Memory B cell (primary cell): ENCODE measurements around the gene GUCA1A.
"Not testable (repeated sequence)": the region's sequence is repeated elsewhere in the genome, so short reads cannot be mapped to it uniquely, and the experiment has no call there.

Experiments used
- ATAC-seq: fragments of 150-1000 bp; cut with Tn5 transposase; 2 replicates; pipeline ENCODE4 v1.10.0; 2021; ENCODE audit warnings: low read depth, mild to moderate bottlenecking, moderate library complexity
- DNase-seq, 2 donors: peaks; one replicate each; pipeline ENCODE4 v3.0.0; 2022; ENCODE audit warnings: low spot score in 2 of 2
- H3K27ac Mint-ChIP-seq: one replicate; pipeline ENCODE4 v1.8.0; 2022; ENCODE audit warnings: mild to moderate bottlenecking, moderate library complexity, mixed read lengths
- H3K27me3 Mint-ChIP-seq: one replicate; pipeline ENCODE4 v1.8.0; 2022; ENCODE audit warnings: mixed read lengths
- H3K36me3 Mint-ChIP-seq: one replicate; pipeline ENCODE4 v1.8.0; 2022; ENCODE audit warnings: mild to moderate bottlenecking, mixed read lengths
- H3K4me1 Mint-ChIP-seq: one replicate; pipeline ENCODE4 v1.8.0; 2022; ENCODE audit warnings: mixed read lengths
- H3K4me3 Mint-ChIP-seq: one replicate; pipeline ENCODE4 v1.8.0; 2022; ENCODE audit warnings: mild to moderate bottlenecking, moderate library complexity, mixed read lengths
- H3K9me3 Mint-ChIP-seq: one replicate; pipeline ENCODE4 v1.8.0; 2022; ENCODE audit warnings: mixed read lengths

Gene GUCA1A

GRCh38 chr6:42138190-42138589 is 35.0 kb upstream of the GUCA1A start:
- H3K4me3 Mint-ChIP-seq = no peak overlapping the region
- H3K27me3 Mint-ChIP-seq = peaks cover 4% of the 10 kb centered on the region
- H3K36me3 Mint-ChIP-seq = no peaks in the 10 kb centered on the region
- DNase-seq (no peak), ATAC-seq (no peak)
- H3K9me3 Mint-ChIP-seq = no peaks in the 10 kb centered on the region
- H3K27ac Mint-ChIP-seq = no peak overlapping the region
- H3K4me1 Mint-ChIP-seq = peaks cover 24% of the 10 kb centered on the region

- no peaks in the 10 kb centered on the region for H3K9me3 Mint-ChIP-seq
- DNase-seq = no peak
- ATAC-seq = no peak
- no peaks in the 10 kb centered on the region for H3K36me3 Mint-ChIP-seq
- H3K27ac Mint-ChIP-seq = no peak overlapping the region
- peaks cover 24% of the 10 kb centered on the region for H3K4me1 Mint-ChIP-seq
- H3K4me3 Mint-ChIP-seq = no peak overlapping the region
- peaks cover 9% of the 10 kb centered on the region for H3K27me3 Mint-ChIP-seq
These were observed 34.2 kb upstream of the GUCA1A start for GRCh38 chr6:42138630-42139619.

GRCh38 chr6:42140032-42140431 is 33.1 kb upstream of the GUCA1A start:
- Mint-ChIP-seq H3K27ac (no peak overlapping the region), H3K4me3 (no peak overlapping the region), H3K36me3 (no peaks in the 10 kb centered on the region), H3K4me1 (peaks cover 24% of the 10 kb centered on the region), H3K27me3 (peaks cover 10% of the 10 kb centered on the region), H3K9me3 (no peaks in the 10 kb centered on the region)
- DNase-seq (peak; percentile 21 to 31), ATAC-seq (peak; percentile 84)

GRCh38 chr6:42140756-42141602 is 32.2 kb upstream of the GUCA1A start:
- H3K27ac Mint-ChIP-seq = no peak overlapping the region
- H3K27me3 Mint-ChIP-seq = peaks cover 10% of the 10 kb centered on the region
- no peaks in the 10 kb centered on the region for H3K9me3 Mint-ChIP-seq
- peaks cover 24% of the 10 kb centered on the region for H3K4me1 Mint-ChIP-seq
- H3K36me3 Mint-ChIP-seq = no peaks in the 10 kb centered on the region
- peak overlapping the region; percentile 11 for H3K4me3 Mint-ChIP-seq
- DNase-seq = no peak
- no peak for ATAC-seq

- H3K27me3 Mint-ChIP-seq = peaks cover 10% of the 10 kb centered on the region
- H3K27ac Mint-ChIP-seq = no peak overlapping the region
- no peaks in the 10 kb centered on the region for H3K36me3 Mint-ChIP-seq
- no peak overlapping the region for H3K4me3 Mint-ChIP-seq
- DNase-seq (no peak), ATAC-seq (no peak)
- H3K9me3 Mint-ChIP-seq = no peaks in the 10 kb centered on the region
- peaks cover 20% of the 10 kb centered on the region for H3K4me1 Mint-ChIP-seq
These were observed 31.5 kb upstream of the GUCA1A start for GRCh38 chr6:42141603-42142117.

GRCh38 chr6:42142118-42142835 is 30.9 kb upstream of the GUCA1A start, which contains the start of gene C6orf132:
Gene C6orf132 (minus strand): TSS chr6:42142620. CDS start chr6:42142444, 176 bp downstream.
- no peaks in the 10 kb centered on the region for H3K36me3 Mint-ChIP-seq
- peak within 1 kb of the TSS; percentile 85 for H3K4me3 Mint-ChIP-seq
- ATAC-seq = no peak
- H3K27ac Mint-ChIP-seq = no peak within 1 kb of the TSS
- peaks cover 15% of the 10 kb centered on the region for H3K4me1 Mint-ChIP-seq
- DNase-seq = peak in 1 of 2 donors; percentile 16
- H3K9me3 Mint-ChIP-seq = no peaks in the 10 kb centered on the region
- H3K27me3 Mint-ChIP-seq = peaks cover 10% of the 10 kb centered on the region

- no peak overlapping the region for H3K27ac Mint-ChIP-seq
- no peaks in the 10 kb centered on the region for H3K36me3 Mint-ChIP-seq
- H3K4me3 Mint-ChIP-seq = no peak overlapping the region
These were observed 26.0 kb upstream of the GUCA1A start for GRCh38 chr6:42147138-42147562.

GRCh38 chr6:42148058-42148457 is 25.1 kb upstream of the GUCA1A start:
- H3K4me1 Mint-ChIP-seq = no peaks in the 10 kb centered on the region
- no peaks in the 10 kb centered on the region for H3K36me3 Mint-ChIP-seq
- H3K27me3 Mint-ChIP-seq = peaks cover 13% of the 10 kb centered on the region
- no peak overlapping the region for H3K4me3 Mint-ChIP-seq
- no peak overlapping the region for H3K27ac Mint-ChIP-seq
- no peak for ATAC-seq
- H3K9me3 Mint-ChIP-seq = no peaks in the 10 kb centered on the region
- no peak for DNase-seq

More at GRCh38 chr6:42147138-42147562, 26.0 kb upstream of the GUCA1A start:
- H3K9me3 Mint-ChIP-seq = no peaks in the 10 kb centered on the region
- DNase-seq (no peak), ATAC-seq (no peak)
- H3K4me1 Mint-ChIP-seq = peaks cover 2% of the 10 kb centered on the region
- H3K27me3 Mint-ChIP-seq = peaks cover 13% of the 10 kb centered on the region

GRCh38 chr6:42150254-42150653 is 22.9 kb upstream of the GUCA1A start:
- no peaks in the 10 kb centered on the region for H3K9me3 Mint-ChIP-seq
- H3K27me3 Mint-ChIP-seq = peaks cover 7% of the 10 kb centered on the region

GRCh38 chr6:42152024-42152423 is 21.1 kb upstream of the GUCA1A start:
- Mint-ChIP-seq H3K4me3 (no peak overlapping the region), H3K27ac (no peak overlapping the region), H3K36me3 (no peaks in the 10 kb centered on the region), H3K27me3 (peaks cover 7% of the 10 kb centered on the region), H3K9me3 (no peaks in the 10 kb centered on the region), H3K4me1 (no peaks in the 10 kb centered on the region)
- DNase-seq (no peak), ATAC-seq (no peak)

More at GRCh38 chr6:42150254-42150653, 22.9 kb upstream of the GUCA1A start:
- Mint-ChIP-seq H3K36me3 (no peaks in the 10 kb centered on the region), H3K4me3 (no peak overlapping the region), H3K4me1 (no peaks in the 10 kb centered on the region), H3K27ac (no peak overlapping the region)
- ATAC-seq (no peak), DNase-seq (no peak)

- ATAC-seq, H3K4me3 Mint-ChIP-seq, H3K27ac Mint-ChIP-seq, DNase-seq, H3K27me3 Mint-ChIP-seq, H3K4me1 Mint-ChIP-seq, H3K9me3 Mint-ChIP-seq, H3K36me3 Mint-ChIP-seq: not testable (repeated sequence)
These were observed 20.5 kb upstream of the GUCA1A start for GRCh38 chr6:42152528-42153213.

- Mint-ChIP-seq H3K4me3 (no peak overlapping the region), H3K36me3 (no peaks in the 10 kb centered on the region), H3K4me1 (no peaks in the 10 kb centered on the region), H3K27ac (no peak overlapping the region), H3K9me3 (no peaks in the 10 kb centered on the region), H3K27me3 (peaks cover 6% of the 10 kb centered on the region)
- DNase-seq = no peak
- ATAC-seq = no peak
These were observed 19.2 kb upstream of the GUCA1A start for GRCh38 chr6:42153921-42154320.
